Testis (tissue), 3 donors: ENCODE results near the gene RSPO3. TPM values are rescaled to one million over a fixed set of nuclear protein-coding genes. Genes with fewer than 3 reads are reported as not detected.

Source experiments
- DNase-seq: peaks from one replicate; pipeline ENCODE4 v3.0.0-alpha.2; 2019
- H3K27ac ChIP-seq, 2 donors: fragments of 200-600 bp; sonication (generic); one replicate each; pipeline ENCODE4 v1.5.1; 2019
- H3K27me3 ChIP-seq: fragments of 200-600 bp; sonication (generic); one replicate; pipeline ENCODE4 v1.5.1; 2019
- H3K36me3 ChIP-seq: fragments of 200-600 bp; sonication (generic); one replicate; pipeline ENCODE4 v1.5.1; 2017; ENCODE audit warnings: low read depth; ENCODE audit errors: missing control alignments
- H3K4me1 ChIP-seq: fragments of 200-600 bp; sonication (generic); one replicate; pipeline ENCODE4 v1.5.1; 2019
- H3K4me3 ChIP-seq, 2 donors: fragments of 200-600 bp; sonication (generic); one replicate each; pipeline ENCODE4 v1.5.1; 2017 to 2019
- H3K9me3 ChIP-seq: fragments of 200-600 bp; sonication (generic); one replicate; pipeline ENCODE4 v1.5.1; 2017
- POLR2A ChIP-seq: fragments of 450-650 bp; IDR thresholded peaks from one replicate; pipeline ENCODE4 v1.6.1; 2017; ENCODE audit warnings: antibody characterized with exemption, mild to moderate bottlenecking, moderate library complexity
- whole genome bisulfite sequencing, 2 donors: methylation state at CpG; one replicate each; pipeline ENCODE4 v1.1.5; 2018; 5-methylcytosine and 5-hydroxymethylcytosine counted together
- intact Hi-C: fragments of 100-400 bp; cut with DNase I; formaldehyde crosslinking; loops from one replicate; pipeline ENCODE4 v1.15.1; 2023; ENCODE audit warnings: low total_unique reads
- polyA plus RNA-seq: library from polyadenylated mRNA; stranded (reverse); fragments of 350-450 nt; fragmentation: Illumina TruSeq; extraction: RNeasy Lipid Tissue Mini Kit (QIAGEN cat#74804); gene quantifications from one replicate; pipeline ENCODE4 v1.2.3, GENCODE V29; 2014; ENCODE audit warnings: low read depth, low replicate concordance; ENCODE audit not compliant: insufficient read depth
- total RNA-seq, 2 donors: library from RNA; depleted of rRNA; stranded (reverse); fragments of >200 nt; gene quantifications; one replicate each; pipeline ENCODE4 v1.2.3, GENCODE V29; 2016
- TF ChIP-seq, protein P1 (sequence below), 3 experiments: fragments of 450-650 bp in 2 of 3; fragments of 200-600 bp in 1 of 3; sonication (generic) in 1 of 3; IDR thresholded peaks; one replicate each; pipeline ENCODE4 v1.5.1; 2016 to 2019; ENCODE audit warnings: antibody characterized with exemption in 3 of 3, mild to moderate bottlenecking in 2 of 3, moderate library complexity in 1 of 3

RSPO3 gene
- total and polyA plus RNA-seq, 3 donors from 2014 or later: 0.06 to 6.6 (median 1.5) TPM

GRCh38 chr6:127083231-127083962, 35.1 kb upstream of the RSPO3 start:
- no peak overlapping the region for H3K27ac ChIP-seq

DNA sequence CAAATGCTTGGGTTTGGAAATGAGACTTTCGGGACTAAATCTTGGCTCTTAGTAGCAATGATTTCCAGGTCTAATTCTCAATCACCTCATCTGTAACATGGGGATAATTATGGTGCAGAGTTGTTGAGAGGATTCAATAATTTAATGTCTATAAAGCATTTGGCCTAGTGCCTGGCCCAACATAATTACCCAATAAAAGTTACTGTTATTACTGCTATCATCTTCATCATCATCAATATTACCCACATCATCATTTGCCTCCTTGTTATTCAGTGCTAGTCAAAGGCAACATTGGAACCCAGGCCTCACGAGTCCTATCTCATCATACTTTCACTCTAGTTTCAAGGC, 34.5 kb upstream of the RSPO3 start:
- no peaks in the 10 kb centered on the region for H3K36me3 ChIP-seq
- H3K27me3 ChIP-seq: no peaks in the 10 kb centered on the region
- intact Hi-C loops: no loop called here
- TF ChIP-seq, protein P1, sequence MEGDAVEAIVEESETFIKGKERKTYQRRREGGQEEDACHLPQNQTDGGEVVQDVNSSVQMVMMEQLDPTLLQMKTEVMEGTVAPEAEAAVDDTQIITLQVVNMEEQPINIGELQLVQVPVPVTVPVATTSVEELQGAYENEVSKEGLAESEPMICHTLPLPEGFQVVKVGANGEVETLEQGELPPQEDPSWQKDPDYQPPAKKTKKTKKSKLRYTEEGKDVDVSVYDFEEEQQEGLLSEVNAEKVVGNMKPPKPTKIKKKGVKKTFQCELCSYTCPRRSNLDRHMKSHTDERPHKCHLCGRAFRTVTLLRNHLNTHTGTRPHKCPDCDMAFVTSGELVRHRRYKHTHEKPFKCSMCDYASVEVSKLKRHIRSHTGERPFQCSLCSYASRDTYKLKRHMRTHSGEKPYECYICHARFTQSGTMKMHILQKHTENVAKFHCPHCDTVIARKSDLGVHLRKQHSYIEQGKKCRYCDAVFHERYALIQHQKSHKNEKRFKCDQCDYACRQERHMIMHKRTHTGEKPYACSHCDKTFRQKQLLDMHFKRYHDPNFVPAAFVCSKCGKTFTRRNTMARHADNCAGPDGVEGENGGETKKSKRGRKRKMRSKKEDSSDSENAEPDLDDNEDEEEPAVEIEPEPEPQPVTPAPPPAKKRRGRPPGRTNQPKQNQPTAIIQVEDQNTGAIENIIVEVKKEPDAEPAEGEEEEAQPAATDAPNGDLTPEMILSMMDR (IDR thresholded peaks at IDR 0.05): no peak
- no peak for TF ChIP-seq POLR2A
- DNase-seq: no peak
- no peak overlapping the region for H3K27ac ChIP-seq
- H3K4me1 ChIP-seq: no peaks in the 10 kb centered on the region
- 90 to 92% methylated on average over 2 of the region's 2 CpGs for WGBS, 2 donors
- no peaks in the 10 kb centered on the region for H3K9me3 ChIP-seq
- no peak overlapping the region for H3K4me3 ChIP-seq

More at GRCh38 chr6:127083231-127083962, 35.1 kb upstream of the RSPO3 start:
- TF ChIP-seq, protein P1 (IDR thresholded peaks at IDR 0.05): no peak
- TF ChIP-seq POLR2A: no peak
- Histone ChIP-seq H3K4me3 (no peak overlapping the region), H3K9me3 (no peaks in the 10 kb centered on the region), H3K27me3 (no peaks in the 10 kb centered on the region), H3K36me3 (no peaks in the 10 kb centered on the region), H3K4me1 (no peaks in the 10 kb centered on the region)
- 94 to 95% methylated on average over 2 of the region's 2 CpGs for WGBS, 2 donors
- intact Hi-C loops: no loop called here
- no peak for DNase-seq

GRCh38 chr6:127085181-127085580, 33.3 kb upstream of the RSPO3 start:
- TF ChIP-seq, protein P1 (IDR thresholded peaks at IDR 0.05): no peak
- TF ChIP-seq POLR2A: no peak
- intact Hi-C loops: no loop called here
- H3K4me1 ChIP-seq: no peaks in the 10 kb centered on the region
- no peak overlapping the region for H3K4me3 ChIP-seq
- no peaks in the 10 kb centered on the region for H3K36me3 ChIP-seq
- H3K27me3 ChIP-seq: no peaks in the 10 kb centered on the region
- H3K9me3 ChIP-seq: no peaks in the 10 kb centered on the region
- WGBS, 2 donors: 91 to 94% methylated on average over 3 of the region's 3 CpGs
- H3K27ac ChIP-seq: no peak overlapping the region
- DNase-seq: no peak

- intact Hi-C loops: no loop called here
- no peak for DNase-seq
- TF ChIP-seq, protein P1 (IDR thresholded peaks at IDR 0.05): no peak
- no peak for TF ChIP-seq POLR2A
- Histone ChIP-seq H3K36me3 (no peaks in the 10 kb centered on the region), H3K4me1 (no peaks in the 10 kb centered on the region), H3K4me3 (no peak overlapping the region), H3K9me3 (no peaks in the 10 kb centered on the region), H3K27ac (no peak overlapping the region), H3K27me3 (no peaks in the 10 kb centered on the region)
- WGBS, 2 donors: 51 to 56% methylated on average over 1 of the region's 1 CpG
Observed at GRCh38 chr6:127090051-127090450, 28.4 kb upstream of the RSPO3 start.

- Histone ChIP-seq H3K36me3 (no peaks in the 10 kb centered on the region), H3K4me1 (no peaks in the 10 kb centered on the region), H3K27ac (no peak overlapping the region), H3K9me3 (no peaks in the 10 kb centered on the region), H3K4me3 (no peak overlapping the region), H3K27me3 (no peaks in the 10 kb centered on the region)
- 86 to 93% methylated on average over 3 of the region's 3 CpGs for WGBS, 2 donors
- no peak for DNase-seq
- TF ChIP-seq POLR2A: no peak
- TF ChIP-seq, protein P1 (IDR thresholded peaks at IDR 0.05): no peak
- intact Hi-C loops: no loop called here
Observed at GRCh38 chr6:127092466-127092865, 26.0 kb upstream of the RSPO3 start.
